HepG2 (cell line): ENCODE measurements around the gene VTN. TPM values are rescaled to one million over a fixed set of nuclear protein-coding genes. Genes with fewer than 3 reads are reported as not detected.

Experiments
- ATF6 ChIP-seq: sonication (generic); formaldehyde crosslinking; conservative IDR thresholded peaks from 2 replicates; pipeline ENCODE4 v1.4.0; 2020; ENCODE audit warnings: missing genetic modification reagents
- CREM ChIP-seq, 2 experiments: sonication (generic) in 1 of 2; formaldehyde crosslinking in 1 of 2; IDR thresholded peaks; 2 replicates each; pipeline versions ENCODE4 v1.4.0 to v1.6.1; 2016 to 2020; ENCODE audit warnings: antibody characterized with exemption in 1 of 2, mild to moderate bottlenecking in 1 of 2, missing genetic modification reagents in 1 of 2
- DRAP1 ChIP-seq: IDR thresholded peaks from 2 replicates; pipeline ENCODE4 v1.6.1; 2016; ENCODE audit warnings: missing genetic modification reagents, missing compliant biosample characterization
- MEF2D ChIP-seq: sonication (generic); formaldehyde crosslinking; IDR thresholded peaks from 2 replicates; pipeline ENCODE4 v1.5.1; 2020; ENCODE audit warnings: mild to moderate bottlenecking, missing genetic modification reagents
- MLX ChIP-seq: IDR thresholded peaks from 2 replicates; pipeline ENCODE4 v1.6.1; 2016
- NFYC ChIP-seq: IDR thresholded peaks from 2 replicates; pipeline ENCODE4 v1.6.1; 2016; ENCODE audit warnings: missing genetic modification reagents, missing compliant biosample characterization
- PHF8 ChIP-seq: sonication (generic); formaldehyde crosslinking; IDR thresholded peaks from 2 replicates; pipeline ENCODE4 v1.5.0; 2020; ENCODE audit warnings: missing genetic modification reagents
- STAG1 ChIP-seq: sonication (generic); formaldehyde crosslinking; IDR thresholded peaks from 2 replicates; pipeline ENCODE4 v1.4.0; 2020; ENCODE audit warnings: missing genetic modification reagents
- ZNF609 ChIP-seq: sonication (generic); formaldehyde crosslinking; IDR thresholded peaks from 2 replicates; pipeline ENCODE4 v1.4.0; 2020; ENCODE audit warnings: mild to moderate bottlenecking, missing genetic modification reagents, borderline replicate concordance
- ZNF772 ChIP-seq: sonication (generic); formaldehyde crosslinking; IDR thresholded peaks from 2 replicates; pipeline ENCODE4 v1.5.0; 2020; ENCODE audit warnings: mild to moderate bottlenecking, missing genetic modification reagents
- polyA plus RNA-seq, 8 experiments: library from polyadenylated mRNA; depleted of rRNA in 3 of 8; stranded (reverse) in 7 of 8; unstranded in 1 of 8; fragments of >200 nt; fragmentation: Illumina TruSeq in 4 of 8; extraction: Trizol in 4 of 8; gene quantifications; 2 replicates each; pipeline versions ENCODE4 v1.2.1 to v1.2.3, GENCODE V29; 2011 to 2016; ENCODE audit warnings: low read depth in 4 of 8, missing spikeins in 1 of 8, mixed read lengths in 1 of 8; ENCODE audit not compliant: insufficient read depth in 1 of 8
- total RNA-seq, 5 experiments: library from RNA; depleted of rRNA; stranded (reverse); fragments of >200 nt; fragmentation: Illumina TruSeq; extraction: Trizol; gene quantifications; 2 replicates each; pipeline ENCODE4 v1.2.3, GENCODE V29; 2016; ENCODE audit warnings: low read depth in 1 of 5
- TF ChIP-seq, protein P1 (sequence below): sonication (generic); formaldehyde crosslinking; IDR thresholded peaks from 2 replicates; pipeline ENCODE4 v1.4.0; 2020; ENCODE audit warnings: mild to moderate bottlenecking, missing genetic modification reagents
- TF ChIP-seq, protein P2 (sequence below), 2 experiments: sonication (generic) in 1 of 2; formaldehyde crosslinking in 1 of 2; IDR thresholded peaks; 2 replicates each; pipeline versions ENCODE4 v1.4.0 to v1.6.1; 2018 to 2020; ENCODE audit warnings: missing genetic modification reagents in 2 of 2, borderline replicate concordance in 1 of 2, low read depth in 1 of 2, mild to moderate bottlenecking in 1 of 2, missing biosample characterization in 1 of 2

VTN gene
- total and polyA plus RNA-seq, 2 of the 13 experiments (the other 11 are each of a cell fraction or from before 2014, with no cell fraction given): 108 to 131 TPM

DNA sequence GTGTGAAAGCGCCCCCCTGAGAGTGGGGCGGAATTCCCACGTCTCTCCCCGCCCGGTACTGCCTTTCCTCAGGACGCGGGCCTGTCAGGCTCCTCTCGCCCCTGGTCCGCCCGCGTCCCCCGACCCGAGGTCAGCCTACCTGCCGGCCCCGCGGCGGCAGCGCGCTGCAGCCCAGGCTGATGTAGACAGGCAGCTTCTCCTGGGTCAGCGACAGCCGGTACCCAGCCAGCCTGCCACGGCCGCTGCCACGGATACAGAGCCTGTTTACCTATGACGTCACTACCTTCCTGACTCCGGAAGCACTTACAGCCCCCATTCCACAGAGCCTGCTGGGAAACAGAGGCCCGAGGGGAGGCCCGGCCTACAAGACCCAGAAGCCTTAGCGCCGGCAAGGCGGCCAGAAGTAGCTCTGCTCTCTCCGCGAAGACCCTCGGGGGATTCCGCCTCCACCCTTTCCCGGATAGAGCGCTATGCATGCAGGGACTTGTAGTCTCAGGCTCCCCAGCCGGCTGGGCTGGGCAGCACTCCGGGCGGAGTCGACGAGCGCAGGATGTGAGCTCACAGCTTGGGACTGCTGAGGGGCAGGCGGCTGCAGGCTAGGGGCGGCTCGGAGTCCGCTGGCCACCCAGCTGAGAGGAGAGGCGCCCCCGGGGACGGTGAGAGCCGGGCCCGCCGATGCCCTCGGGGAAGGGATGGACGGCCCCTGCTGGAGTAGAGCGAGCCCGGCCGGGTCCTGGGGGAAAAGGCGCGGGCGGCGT is 34.7 kb downstream of the VTN start, which contains the start of the genes IFT20 and TNFAIP1 (continued):
- TF ChIP-seq, protein P1, sequence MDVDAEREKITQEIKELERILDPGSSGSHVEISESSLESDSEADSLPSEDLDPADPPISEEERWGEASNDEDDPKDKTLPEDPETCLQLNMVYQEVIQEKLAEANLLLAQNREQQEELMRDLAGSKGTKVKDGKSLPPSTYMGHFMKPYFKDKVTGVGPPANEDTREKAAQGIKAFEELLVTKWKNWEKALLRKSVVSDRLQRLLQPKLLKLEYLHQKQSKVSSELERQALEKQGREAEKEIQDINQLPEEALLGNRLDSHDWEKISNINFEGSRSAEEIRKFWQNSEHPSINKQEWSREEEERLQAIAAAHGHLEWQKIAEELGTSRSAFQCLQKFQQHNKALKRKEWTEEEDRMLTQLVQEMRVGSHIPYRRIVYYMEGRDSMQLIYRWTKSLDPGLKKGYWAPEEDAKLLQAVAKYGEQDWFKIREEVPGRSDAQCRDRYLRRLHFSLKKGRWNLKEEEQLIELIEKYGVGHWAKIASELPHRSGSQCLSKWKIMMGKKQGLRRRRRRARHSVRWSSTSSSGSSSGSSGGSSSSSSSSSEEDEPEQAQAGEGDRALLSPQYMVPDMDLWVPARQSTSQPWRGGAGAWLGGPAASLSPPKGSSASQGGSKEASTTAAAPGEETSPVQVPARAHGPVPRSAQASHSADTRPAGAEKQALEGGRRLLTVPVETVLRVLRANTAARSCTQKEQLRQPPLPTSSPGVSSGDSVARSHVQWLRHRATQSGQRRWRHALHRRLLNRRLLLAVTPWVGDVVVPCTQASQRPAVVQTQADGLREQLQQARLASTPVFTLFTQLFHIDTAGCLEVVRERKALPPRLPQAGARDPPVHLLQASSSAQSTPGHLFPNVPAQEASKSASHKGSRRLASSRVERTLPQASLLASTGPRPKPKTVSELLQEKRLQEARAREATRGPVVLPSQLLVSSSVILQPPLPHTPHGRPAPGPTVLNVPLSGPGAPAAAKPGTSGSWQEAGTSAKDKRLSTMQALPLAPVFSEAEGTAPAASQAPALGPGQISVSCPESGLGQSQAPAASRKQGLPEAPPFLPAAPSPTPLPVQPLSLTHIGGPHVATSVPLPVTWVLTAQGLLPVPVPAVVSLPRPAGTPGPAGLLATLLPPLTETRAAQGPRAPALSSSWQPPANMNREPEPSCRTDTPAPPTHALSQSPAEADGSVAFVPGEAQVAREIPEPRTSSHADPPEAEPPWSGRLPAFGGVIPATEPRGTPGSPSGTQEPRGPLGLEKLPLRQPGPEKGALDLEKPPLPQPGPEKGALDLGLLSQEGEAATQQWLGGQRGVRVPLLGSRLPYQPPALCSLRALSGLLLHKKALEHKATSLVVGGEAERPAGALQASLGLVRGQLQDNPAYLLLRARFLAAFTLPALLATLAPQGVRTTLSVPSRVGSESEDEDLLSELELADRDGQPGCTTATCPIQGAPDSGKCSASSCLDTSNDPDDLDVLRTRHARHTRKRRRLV (CRISPR knock-in tag): peak; percentile 89; the same call in 1 of the 2 replicates
- no peak for TF ChIP-seq ATF6 (CRISPR knock-in tag)
- TF ChIP-seq DRAP1 (CRISPR knock-in tag): peak; percentile 58
- peak; percentile 57 for TF ChIP-seq NFYC
- 0 out of 2 replicates have a peak, but pooled peaks have one; percentile 45 for TF ChIP-seq ZNF772 (CRISPR knock-in tag)
- TF ChIP-seq MLX (CRISPR knock-in tag): no peak; the same call in 1 of the 2 replicates
- TF ChIP-seq, protein P2, sequence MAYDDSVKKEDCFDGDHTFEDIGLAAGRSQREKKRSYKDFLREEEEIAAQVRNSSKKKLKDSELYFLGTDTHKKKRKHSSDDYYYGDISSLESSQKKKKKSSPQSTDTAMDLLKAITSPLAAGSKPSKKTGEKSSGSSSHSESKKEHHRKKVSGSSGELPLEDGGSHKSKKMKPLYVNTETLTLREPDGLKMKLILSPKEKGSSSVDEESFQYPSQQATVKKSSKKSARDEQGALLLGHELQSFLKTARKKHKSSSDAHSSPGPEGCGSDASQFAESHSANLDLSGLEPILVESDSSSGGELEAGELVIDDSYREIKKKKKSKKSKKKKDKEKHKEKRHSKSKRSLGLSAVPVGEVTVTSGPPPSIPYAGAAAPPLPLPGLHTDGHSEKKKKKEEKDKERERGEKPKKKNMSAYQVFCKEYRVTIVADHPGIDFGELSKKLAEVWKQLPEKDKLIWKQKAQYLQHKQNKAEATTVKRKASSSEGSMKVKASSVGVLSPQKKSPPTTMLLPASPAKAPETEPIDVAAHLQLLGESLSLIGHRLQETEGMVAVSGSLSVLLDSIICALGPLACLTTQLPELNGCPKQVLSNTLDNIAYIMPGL (CRISPR knock-in tag; IDR thresholded peaks at IDR 0.05; ENCODE audit: borderline replicate concordance in 1 of 2, low read depth in 1 of 2): peak in 1 of 2 experiments; percentile 70; a peak in 2 of 4 replicates
- peak; percentile 43 for TF ChIP-seq ZNF609 (CRISPR knock-in tag)
- TF ChIP-seq CREM (IDR thresholded peaks at IDR 0.05): peak; percentile 100
- TF ChIP-seq CREM (CRISPR knock-in tag; IDR thresholded peaks at IDR 0.05): peak; percentile 72
- TF ChIP-seq STAG1: peak; percentile 20; the same call in 1 of the 2 replicates
- no peak; the same call in 1 of the 2 replicates for TF ChIP-seq MEF2D (CRISPR knock-in tag)
- peak; percentile 85 for TF ChIP-seq PHF8 (CRISPR knock-in tag)
